GM18508 (cell line): ENCODE measurements around the gene BCAS3.
"Not testable (repeated sequence)": the region's sequence is repeated elsewhere in the genome, so short reads cannot be mapped to it uniquely, and the experiment has no call there.

Experiments used
- ATAC-seq: cut with Tn5 transposase; IDR thresholded peaks from one replicate; pipeline ENCODE4 v1.9.1; 2021; ENCODE audit warnings: moderate number of reproducible peaks; ENCODE audit not compliant: insufficient read depth, unreplicated experiment

BCAS3 gene

DNA sequence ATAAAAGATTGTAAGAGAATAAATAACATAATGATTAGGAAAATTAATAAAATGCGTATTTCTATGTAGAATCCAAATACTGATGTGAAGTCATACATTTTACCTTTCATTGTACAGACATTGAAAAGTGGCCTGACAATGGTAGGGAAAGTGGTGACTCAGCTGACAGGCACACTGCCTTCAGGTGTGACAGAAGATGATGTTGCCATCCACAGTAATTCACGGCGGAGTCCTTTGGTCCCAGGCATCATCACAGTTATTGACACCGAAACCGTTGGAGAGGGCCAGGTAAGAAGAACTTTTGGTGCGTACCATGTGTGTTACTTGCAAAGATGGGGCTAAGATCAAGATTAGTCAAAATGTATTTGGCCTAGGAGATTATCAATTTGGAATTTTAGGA lies 232.8 kb downstream of the BCAS3 start:
- no peak for ATAC-seq

DNA sequence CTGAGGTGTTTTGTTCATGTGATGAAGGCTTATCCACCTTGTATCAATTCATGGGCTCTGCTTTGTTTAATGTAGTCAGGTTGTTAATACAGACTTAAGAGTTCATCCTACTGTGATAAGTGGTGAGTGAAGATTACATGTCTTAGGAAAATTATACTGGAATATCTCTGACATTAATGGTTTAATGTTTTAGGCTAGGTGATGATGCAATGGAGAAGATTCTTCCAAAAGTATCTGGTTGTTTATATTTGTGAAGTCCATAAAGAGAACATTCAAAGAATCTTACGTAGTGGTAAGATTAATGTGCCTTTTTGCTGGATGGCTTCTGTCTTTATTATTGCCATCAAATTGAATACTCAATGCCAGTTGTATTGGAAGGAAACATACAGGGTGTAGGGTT lies 236.4 kb downstream of the BCAS3 start:
- ATAC-seq = no peak

DNA sequence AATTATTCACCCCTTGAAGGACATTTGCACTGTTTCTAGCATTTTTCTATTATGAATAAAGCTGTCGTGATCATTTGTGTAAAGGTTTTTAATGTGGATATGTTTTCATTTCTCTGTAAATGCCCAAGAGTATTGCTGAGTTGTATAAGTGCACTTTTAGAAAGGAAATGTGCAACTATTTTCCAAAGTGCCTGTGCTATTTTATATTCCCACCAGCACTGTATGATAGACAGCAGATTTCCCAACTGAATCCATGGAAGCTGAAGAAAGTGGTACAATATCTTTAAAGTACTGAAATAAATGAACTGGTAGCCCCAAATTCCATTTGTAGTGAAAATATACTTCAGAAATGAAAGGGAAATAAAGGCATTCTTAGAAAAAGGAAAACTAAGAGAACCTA lies 238.4 kb downstream of the BCAS3 start:
- no peak for ATAC-seq

DNA sequence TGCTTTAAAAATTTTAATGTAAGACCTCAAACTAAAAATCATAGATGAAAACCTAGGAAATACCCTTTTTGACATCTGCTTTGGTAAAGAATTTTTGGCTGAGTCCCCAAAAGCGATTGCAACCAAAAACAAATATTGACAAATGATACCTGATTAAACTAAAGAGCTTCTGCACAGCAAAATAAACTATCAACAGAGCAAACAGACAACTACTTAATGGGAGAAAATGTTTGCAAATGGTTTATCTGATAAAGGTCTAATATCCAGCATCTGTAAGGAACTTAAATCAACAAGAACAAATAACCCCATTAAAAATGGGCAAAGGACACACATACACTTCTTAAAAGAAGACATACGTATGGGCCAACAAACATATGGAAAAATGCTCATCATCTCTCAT lies 242.5 kb downstream of the BCAS3 start:
- no peak for ATAC-seq

DNA sequence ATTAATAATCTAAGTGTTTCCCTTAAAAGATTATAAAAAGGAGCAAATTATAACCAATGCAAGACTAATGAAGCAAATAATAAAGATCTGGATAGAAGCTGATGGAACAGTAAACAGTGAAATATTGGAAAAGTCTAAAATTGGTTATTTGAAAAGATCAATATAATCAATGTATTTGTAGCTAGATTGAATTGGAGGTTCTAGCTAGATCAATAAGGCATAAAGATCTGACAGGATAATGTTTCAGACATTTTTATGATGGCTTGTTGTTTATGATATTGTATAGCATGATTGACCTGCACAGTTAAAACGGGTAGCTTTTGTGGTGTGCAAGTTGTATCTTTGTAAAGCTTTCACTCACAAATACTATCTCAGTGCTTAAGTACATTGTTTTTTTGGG lies 245.3 kb downstream of the BCAS3 start:
- ATAC-seq = no peak

DNA sequence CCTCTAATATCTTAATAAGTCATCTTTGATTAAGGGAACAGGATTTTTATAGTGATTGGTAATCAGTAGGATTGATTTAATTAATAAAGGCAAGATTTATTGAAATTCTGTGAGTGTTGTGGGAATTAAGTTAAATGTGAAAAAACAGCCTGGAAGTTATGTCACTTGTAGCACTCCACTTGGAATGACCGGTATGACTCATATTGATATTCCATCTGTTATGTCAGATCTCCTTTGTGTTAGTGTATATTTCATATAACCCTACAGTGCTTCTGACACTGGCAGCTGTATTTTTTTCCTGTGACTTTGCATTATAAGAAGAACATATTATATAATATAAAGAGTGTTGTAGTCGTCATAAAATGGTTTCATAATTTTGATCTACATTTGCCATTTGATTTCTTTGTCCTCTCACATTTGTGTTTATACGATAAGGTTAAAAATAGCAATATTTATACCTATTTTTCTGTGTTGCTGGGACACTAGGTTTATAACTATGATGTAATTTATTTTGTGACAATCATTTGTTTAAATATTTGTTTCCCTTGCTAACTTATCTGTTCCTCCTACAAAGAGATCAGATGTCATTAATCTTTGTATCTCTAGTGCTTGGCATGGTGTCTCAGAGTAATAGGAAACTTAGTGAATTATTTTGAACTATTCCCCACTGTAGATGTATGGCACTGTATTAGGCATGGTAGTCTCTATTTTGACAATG lies 249.0 kb downstream of the BCAS3 start:
- ATAC-seq = no peak

DNA sequence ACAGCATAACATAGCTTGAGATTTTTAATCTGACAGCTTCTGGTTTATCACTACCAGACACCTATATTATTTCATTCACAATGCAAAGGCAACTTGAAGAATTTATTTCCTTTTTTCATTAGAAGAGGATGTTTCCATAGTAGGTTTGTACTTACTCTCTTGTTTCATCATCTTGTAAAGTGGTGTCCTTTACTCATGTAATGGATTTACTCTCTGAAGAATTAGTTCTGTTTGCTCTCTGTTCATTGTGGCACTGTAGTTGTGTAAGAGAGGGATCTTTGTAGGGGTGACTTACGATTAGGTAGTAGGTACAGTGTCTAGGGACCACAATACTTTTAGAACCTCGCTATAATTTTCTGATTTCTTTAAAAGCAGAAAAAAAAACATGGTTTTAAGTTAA lies 256.1 kb downstream of the BCAS3 start:
- ATAC-seq = no peak

DNA sequence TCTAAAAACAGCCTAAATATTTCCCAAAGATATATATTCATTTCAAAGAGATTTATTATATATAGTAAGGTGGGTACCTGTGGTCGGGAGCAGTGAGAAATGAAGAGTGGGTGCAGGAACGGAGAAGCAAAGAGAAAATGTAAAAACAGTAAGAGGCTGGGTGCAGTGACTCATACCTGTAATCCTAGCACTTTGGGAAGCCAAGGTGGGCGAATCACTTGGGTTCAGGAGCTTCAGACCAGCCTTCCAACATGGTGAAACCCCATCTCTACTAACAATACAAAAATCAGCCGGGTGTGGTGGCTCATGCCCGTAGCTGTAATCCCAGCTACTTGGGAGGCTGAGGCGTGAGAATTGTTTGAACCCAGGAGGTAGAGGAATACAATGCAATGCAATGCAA lies 257.1 kb downstream of the BCAS3 start:
- no peak for ATAC-seq

DNA sequence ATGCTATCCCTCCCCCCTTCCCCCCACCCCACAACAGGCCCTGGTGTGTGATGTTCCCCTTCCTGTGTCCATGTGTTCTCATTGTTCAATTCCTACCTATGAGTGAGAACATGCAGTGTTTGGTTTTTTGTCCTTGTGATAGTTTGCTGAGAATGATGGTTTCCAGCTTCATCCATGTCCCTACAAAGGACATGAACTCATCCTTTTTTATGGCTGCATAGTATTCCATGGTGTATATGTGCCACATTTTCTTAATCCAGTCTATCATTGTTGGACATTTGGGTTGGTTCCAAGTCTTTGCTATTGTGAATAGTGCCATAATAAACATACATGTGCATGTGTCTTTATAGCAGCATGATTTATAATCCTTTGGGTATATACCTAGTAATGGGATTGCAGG lies 258.3 kb downstream of the BCAS3 start:
- not testable (repeated sequence) for ATAC-seq

DNA sequence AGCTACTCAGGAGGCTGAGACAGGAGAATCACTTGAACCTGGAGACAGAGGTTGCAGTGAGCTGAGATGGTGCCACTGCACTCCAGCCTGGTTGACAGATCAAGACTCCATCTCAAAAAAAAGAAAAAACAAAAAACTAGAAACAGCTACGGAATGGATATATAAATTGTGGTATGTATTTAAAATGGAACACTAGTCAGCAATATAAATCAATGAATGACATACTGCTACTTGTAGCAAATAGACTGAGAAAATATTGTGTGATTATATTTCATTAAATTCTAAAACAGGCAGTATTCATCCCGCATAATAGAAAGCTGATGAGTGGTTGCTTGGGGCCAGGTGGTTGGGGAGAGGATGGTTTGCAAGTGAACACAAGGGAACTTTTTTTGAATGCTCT lies 261.7 kb downstream of the BCAS3 start:
- ATAC-seq = no peak

DNA sequence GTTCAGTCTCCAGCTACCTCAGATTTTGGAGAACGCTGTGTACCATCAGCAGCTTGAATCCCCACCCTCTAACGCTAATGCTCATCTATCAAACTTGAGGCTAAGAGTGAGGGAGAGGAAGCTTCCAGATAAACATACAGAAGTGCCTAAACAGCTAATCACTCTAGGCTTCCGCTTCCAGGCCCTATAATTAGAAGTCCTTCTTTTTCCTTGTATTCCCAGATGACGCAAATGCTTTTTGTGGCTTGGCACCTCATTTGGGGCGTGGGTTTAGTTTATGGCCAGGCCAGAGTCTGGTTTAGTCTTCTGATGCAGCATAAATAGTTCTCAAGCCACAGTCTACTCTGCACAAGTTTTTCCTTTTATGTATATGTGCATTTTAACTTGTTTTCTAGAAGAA lies 263.4 kb downstream of the BCAS3 start:
- ATAC-seq = no peak

DNA sequence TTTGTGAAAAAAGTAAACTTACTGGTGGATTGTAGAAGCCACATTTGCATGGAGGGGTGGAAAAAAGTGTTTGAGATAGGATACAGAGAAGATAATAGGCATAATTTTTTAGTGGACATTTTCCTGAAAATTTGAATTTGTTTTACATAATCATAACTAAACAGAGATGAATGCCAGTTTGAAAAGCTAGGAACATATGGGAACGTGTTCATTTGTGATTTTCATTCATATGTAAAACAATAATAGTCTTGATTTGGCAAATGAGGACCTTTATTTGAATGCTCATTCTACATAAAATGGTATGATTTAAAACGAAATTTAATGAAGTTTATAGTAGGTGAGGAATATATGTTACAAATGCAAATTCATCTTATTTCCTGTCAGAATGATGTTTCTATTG lies 263.9 kb downstream of the BCAS3 start:
- no peak for ATAC-seq

DNA sequence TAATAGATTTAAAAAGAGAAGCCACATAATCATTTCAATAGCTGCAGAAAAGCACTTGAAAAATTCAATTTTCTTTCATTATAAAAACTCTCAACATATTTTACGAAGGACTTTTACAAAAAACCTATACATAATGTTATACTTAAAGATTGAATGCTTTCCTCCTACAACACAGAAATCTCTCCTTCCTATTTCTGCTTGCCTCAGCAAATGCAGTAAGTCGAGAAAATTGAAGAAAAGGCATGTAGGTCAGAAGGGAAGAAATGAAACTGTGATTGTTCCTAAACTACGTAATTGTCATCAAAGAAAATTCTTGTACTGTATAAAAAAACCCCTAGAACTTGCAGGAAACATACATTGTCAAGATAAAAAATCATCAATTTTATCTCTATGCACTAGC lies 267.1 kb downstream of the BCAS3 start:
- no peak for ATAC-seq

DNA sequence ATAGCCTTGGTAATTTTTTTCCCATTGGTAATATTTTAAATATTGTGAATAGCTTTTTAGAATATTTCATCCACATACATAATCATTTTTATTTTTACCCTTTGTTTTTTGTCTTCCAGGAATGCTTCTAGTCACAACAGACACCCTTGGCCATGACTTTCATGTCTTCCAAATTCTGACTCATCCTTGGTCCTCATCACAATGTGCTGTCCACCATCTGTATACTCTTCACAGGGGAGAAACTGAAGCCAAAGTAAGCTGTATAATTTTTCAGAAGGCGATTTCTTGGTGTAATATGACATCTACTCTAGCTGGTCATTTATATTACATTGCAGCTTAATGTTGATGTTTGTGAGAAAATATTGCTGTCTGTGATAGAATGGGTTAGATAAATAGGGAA lies 269.4 kb downstream of the BCAS3 start:
- ATAC-seq = no peak

DNA sequence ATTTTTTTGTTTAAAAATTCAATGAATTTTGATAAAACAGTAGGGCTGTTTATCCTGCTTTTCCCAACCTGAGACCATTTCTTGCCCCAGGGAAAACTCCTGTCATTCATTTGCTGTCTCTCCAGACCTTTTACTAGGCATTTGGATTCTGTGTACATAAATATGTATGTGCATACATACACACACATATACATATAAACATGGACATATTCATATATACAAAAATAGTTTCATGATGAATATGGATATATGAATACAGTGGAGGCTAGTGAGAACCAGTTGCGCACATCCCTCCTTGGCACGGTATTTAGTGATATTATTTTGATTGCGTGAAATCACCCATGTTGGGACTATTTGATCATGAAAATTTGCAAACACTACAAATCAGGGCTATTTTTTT lies 269.9 kb downstream of the BCAS3 start:
- ATAC-seq = no peak

DNA sequence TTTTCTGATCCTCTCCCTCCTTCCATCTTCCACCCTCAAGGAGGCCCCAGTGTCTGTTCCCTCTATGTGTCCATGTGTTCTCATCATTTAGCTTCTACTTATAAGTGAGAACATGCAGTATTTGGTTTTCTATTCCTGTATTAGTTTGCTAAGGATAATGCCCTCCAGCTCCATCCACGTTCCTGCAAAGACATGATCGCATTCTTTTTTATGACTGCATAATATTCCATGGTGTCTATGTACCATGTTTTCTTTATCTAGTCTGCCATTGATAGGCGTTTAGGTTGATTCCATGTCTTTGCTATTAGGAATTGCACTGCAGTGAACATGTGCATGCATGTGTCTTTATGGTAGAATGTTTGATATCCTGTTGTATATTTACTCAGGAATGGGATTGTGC lies 275.1 kb downstream of the BCAS3 start:
- ATAC-seq = no peak

DNA sequence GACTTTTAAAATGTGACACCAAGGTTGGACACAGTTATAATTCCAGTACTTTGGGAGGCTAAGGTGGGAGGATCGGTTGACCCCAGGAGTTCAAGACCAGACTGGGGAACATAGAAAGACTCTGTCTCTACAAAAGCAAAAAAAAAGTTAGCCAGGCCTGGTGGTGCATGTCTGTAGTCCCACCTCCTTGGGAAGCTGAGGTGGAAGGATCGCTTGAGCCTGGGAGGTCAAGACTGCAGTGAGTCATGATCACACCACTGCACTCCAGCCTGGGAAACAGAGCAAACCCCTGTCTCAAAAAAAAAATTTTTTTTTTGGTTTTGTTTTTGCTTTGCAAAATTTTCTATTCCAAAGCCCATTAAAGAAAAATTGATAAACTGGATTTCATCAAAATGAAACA lies 281.4 kb downstream of the BCAS3 start:
- ATAC-seq = no peak

DNA sequence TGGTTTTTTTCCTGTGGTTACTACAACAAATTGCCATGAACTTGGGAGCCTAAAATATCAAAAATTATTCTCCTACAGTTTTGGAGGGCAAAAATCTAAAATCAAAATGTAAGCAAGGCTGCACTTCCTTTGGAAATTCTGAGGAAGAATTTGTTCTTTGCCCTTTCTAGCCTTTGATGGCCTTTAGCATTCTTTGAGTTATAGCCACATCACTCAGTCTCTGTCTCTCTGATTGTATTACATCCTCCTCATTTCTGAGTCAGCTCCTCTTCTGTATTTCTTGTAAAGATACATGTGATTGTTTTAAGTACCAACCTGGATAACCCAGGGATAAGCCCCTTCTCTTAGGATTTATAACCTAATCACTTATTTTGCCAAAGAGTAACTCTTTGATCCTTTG lies 282.0 kb downstream of the BCAS3 start:
- no peak for ATAC-seq

DNA sequence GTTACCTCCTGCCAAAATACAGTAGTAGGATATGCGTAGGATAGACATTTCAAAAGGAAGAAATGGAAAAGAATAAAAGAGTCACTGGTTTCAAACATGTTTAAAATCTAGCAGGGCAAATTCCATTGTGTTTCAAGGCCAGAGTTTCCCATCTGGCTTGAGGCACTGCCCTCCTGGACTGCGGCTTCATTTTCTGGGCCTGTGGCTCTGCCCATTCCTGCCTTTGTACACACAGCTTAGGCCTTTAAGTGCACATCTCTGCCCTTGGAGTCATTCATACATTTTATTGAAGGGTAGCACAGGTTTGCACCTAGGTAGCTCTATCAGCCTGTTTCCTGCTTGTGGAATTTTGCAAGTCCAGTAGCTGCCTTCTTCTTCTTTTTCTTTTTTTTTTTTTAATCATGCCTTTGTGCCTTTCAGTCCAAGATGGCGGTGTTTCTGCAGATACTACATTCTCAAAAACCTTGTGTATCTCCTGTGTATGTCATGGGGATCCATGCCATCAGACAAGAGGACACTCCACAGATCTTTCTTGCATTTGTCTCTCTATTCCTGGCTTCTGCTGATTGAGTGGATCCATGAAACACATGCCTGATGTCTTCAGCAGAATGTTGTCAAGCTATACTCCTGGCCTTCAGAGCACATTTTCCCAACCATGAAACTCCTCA lies 282.9 kb downstream of the BCAS3 start:
- no peak for ATAC-seq

DNA sequence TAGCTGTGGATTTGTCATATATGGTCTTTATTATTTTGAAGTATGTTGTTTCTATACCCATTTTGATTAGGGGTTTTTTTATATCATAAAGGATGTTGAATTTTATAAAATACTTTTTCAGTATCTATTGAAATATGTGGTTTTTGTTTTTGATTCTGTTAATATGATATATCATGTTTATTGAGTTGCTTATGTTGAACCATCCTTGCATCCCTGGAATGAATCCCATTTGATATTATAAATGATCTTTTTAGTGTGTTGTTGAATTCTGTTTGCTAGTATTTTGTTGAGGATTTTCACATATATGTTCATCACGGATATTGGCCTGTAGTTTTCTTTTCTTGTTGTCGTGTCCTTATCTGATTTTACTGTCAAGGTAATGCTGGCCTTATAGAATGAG lies 286.5 kb downstream of the BCAS3 start:
- ATAC-seq = no peak

DNA sequence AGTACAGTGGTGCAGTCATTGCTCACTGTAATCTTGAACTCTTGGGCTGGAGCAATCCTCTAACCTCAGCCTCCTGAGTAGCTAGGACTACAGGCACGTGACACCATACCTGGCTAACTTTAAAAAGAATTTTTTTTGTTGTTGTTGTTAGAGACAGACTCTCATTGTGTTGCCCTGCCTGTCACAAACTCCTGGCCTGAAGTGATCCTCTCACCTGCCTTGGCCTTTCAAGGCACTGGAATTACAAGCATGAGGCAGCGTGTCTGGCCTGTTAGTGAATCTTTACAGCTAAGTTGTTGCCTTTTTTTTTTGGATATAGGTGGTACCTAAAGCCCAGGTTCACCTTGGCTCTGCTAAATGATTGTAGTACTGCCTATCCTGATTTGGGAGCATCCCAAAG lies 290.6 kb downstream of the BCAS3 start:
- no peak for ATAC-seq

DNA sequence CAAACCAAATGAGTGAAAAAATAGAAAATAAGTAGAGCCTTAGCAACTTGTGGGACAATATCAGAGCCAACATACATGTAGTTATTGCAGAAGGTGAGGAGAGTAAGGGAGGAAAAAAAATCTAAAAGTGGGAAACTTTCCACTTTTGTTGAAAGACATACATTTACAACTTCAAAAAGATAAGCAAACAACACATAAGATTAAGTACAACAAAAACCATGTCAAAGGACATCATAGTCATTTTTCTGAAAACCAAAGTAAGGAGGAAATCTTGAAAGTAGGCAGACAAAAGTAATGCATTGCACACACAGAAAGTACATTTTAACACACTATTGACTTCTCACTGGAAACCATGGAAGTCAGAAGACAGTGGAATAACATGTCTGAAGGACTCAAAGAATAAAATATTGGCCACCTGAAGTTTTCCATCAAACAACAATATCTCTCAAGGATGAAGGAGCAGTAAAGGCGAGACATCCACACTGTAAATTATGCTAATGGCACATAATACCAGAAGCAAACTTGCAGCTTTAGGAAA lies 291.9 kb downstream of the BCAS3 start:
- ATAC-seq = no peak
